Testis (tissue), 2 donors: ENCODE measurements around the gene CACNB4.

ENCODE experiments used
- POLR2A ChIP-seq: fragments of 450-650 bp; IDR thresholded peaks from one replicate; pipeline ENCODE4 v1.6.1; 2017; ENCODE audit warnings: antibody characterized with exemption, mild to moderate bottlenecking, moderate library complexity
- TF ChIP-seq, protein P1 (sequence below), 3 experiments: fragments of 450-650 bp in 2 of 3; fragments of 200-600 bp in 1 of 3; sonication (generic) in 1 of 3; IDR thresholded peaks; one replicate each; pipeline ENCODE4 v1.5.1; 2016 to 2019; ENCODE audit warnings: antibody characterized with exemption in 3 of 3, mild to moderate bottlenecking in 2 of 3, moderate library complexity in 1 of 3

GRCh38 chr2:151862700-151863099, 236.1 kb downstream of the CACNB4 start:
- TF ChIP-seq, protein P1, sequence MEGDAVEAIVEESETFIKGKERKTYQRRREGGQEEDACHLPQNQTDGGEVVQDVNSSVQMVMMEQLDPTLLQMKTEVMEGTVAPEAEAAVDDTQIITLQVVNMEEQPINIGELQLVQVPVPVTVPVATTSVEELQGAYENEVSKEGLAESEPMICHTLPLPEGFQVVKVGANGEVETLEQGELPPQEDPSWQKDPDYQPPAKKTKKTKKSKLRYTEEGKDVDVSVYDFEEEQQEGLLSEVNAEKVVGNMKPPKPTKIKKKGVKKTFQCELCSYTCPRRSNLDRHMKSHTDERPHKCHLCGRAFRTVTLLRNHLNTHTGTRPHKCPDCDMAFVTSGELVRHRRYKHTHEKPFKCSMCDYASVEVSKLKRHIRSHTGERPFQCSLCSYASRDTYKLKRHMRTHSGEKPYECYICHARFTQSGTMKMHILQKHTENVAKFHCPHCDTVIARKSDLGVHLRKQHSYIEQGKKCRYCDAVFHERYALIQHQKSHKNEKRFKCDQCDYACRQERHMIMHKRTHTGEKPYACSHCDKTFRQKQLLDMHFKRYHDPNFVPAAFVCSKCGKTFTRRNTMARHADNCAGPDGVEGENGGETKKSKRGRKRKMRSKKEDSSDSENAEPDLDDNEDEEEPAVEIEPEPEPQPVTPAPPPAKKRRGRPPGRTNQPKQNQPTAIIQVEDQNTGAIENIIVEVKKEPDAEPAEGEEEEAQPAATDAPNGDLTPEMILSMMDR (IDR thresholded peaks at IDR 0.05): no peak
- TF ChIP-seq POLR2A: no peak
